ENCODE results near the gene DNASE2B.

DNASE2B gene

GRCh38 chr1:84450910-84451309 is 52.6 kb downstream of the DNASE2B start:
- H3K79me2 ChIP-seq: no peaks in the 10 kb centered on the region
- no peak overlapping the region for H3K4me3 ChIP-seq (ENCODE audit: low read depth, low read length)
- H3K27ac ChIP-seq: no peak overlapping the region
- no peaks in the 10 kb centered on the region for H3K9me3 ChIP-seq (ENCODE audit: control insufficient read depth, low read length)
- no peak overlapping the region for H3K9ac ChIP-seq
- H3K36me3 ChIP-seq (ENCODE audit: control insufficient read depth, insufficient read depth, low read length): no peaks in the 10 kb centered on the region
- no peak overlapping the region for H3K4me2 ChIP-seq (ENCODE audit: low read length)
- no peak for TF ChIP-seq CTCF (IDR thresholded peaks at IDR 0.05)
- H3K4me1 ChIP-seq: no peaks in the 10 kb centered on the region
- no peaks in the 10 kb centered on the region for H3K27me3 ChIP-seq (ENCODE audit: control insufficient read depth, insufficient read depth, low read length)
- H2AFZ ChIP-seq: no peak overlapping the region

GRCh38 chr1:84452436-84452835 is 54.2 kb downstream of the DNASE2B start:
- H3K79me2 ChIP-seq: no peaks in the 10 kb centered on the region
- H3K27me3 ChIP-seq (ENCODE audit: control insufficient read depth, insufficient read depth, low read length): no peaks in the 10 kb centered on the region
- H3K4me2 ChIP-seq (ENCODE audit: low read length): no peak overlapping the region
- H3K9me3 ChIP-seq (ENCODE audit: control insufficient read depth, low read length): no peaks in the 10 kb centered on the region
- H3K4me1 ChIP-seq: no peaks in the 10 kb centered on the region
- H3K4me3 ChIP-seq (ENCODE audit: low read depth, low read length): no peak overlapping the region
- no peaks in the 10 kb centered on the region for H3K36me3 ChIP-seq (ENCODE audit: control insufficient read depth, insufficient read depth, low read length)
- no peak overlapping the region for H3K27ac ChIP-seq
- TF ChIP-seq CTCF (IDR thresholded peaks at IDR 0.05): no peak
- no peak overlapping the region for H2AFZ ChIP-seq
- H3K9ac ChIP-seq: no peak overlapping the region

DNA sequence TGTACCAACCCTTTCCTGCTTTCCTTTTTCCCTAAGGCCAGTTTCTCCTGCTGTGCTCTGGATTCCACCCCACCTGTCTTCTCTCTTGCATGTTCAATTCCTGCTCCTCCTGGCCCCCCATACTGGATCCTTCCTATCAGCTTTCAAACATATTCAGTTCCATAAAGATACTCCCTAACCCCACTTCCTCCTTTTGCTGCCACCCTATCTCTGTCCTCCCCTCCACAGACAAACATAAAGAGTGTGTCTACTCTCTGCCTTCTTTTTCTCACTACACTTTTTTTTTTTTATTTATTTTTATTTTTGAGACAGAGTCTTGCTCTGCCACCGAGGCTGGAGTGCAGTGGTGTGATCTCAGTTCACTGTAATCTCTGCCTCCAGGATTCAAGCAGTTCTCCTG is 63.8 kb downstream of the DNASE2B start:
- H3K4me2 ChIP-seq (ENCODE audit: low read length): no peak overlapping the region
- no peak for TF ChIP-seq CTCF (IDR thresholded peaks at IDR 0.05)
- H3K27ac ChIP-seq: no peak overlapping the region
- no peaks in the 10 kb centered on the region for H3K4me1 ChIP-seq
- H3K9me3 ChIP-seq (ENCODE audit: control insufficient read depth, low read length): no peaks in the 10 kb centered on the region
- no peaks in the 10 kb centered on the region for H3K27me3 ChIP-seq (ENCODE audit: control insufficient read depth, insufficient read depth, low read length)
- H3K79me2 ChIP-seq: no peaks in the 10 kb centered on the region
- H3K9ac ChIP-seq: no peak overlapping the region
- H3K36me3 ChIP-seq (ENCODE audit: control insufficient read depth, insufficient read depth, low read length): no peaks in the 10 kb centered on the region
- H3K4me3 ChIP-seq (ENCODE audit: low read depth, low read length): no peak overlapping the region
- H2AFZ ChIP-seq: no peak overlapping the region
